ENCODE measurements around the gene SFN. TPM values are rescaled to one million over a fixed set of nuclear protein-coding genes. Genes with fewer than 3 reads are reported as not detected.
"Not testable (repeated sequence)": the region's sequence is repeated elsewhere in the genome, so short reads cannot be mapped to it uniquely, and the experiment has no call there.

Gene SFN
- polyA plus RNA-seq, 1 donor from 2014 or later, result not detected

GRCh38 chr1:26831546-26832248 lies 31.3 kb upstream of the SFN start:
- Mint-ChIP-seq H3K9me3 (no peaks in the 10 kb centered on the region), H3K4me1 (peaks cover 37 to 61% (median 39%) of the 10 kb centered on the region in 3 donors)

GRCh38 chr1:26832249-26832960 lies 30.5 kb upstream of the SFN start:
- H3K27ac Mint-ChIP-seq, result peak overlapping the region; percentile 95 to 99 (median 99)
- peak overlapping the region in 3 of 4 donors; percentile 61 to 76 (median 65) for H3K4me3 Mint-ChIP-seq

More at GRCh38 chr1:26831546-26832248, 31.3 kb upstream of the SFN start:
- H3K27me3 Mint-ChIP-seq, result no peaks in the 10 kb centered on the region
- H3K27ac Mint-ChIP-seq, result peak overlapping the region; percentile 95 to 99 (median 97)
- peak overlapping the region in 2 of 4 donors; percentile 61 to 81 for H3K4me3 Mint-ChIP-seq
- peaks cover 4% of the 10 kb centered on the region for H3K36me3 Mint-ChIP-seq

GRCh38 chr1:26833432-26834405 lies 29.2 kb upstream of the SFN start:
- H3K27me3 Mint-ChIP-seq, result no peaks in the 10 kb centered on the region
- peaks cover 6% of the 10 kb centered on the region for H3K36me3 Mint-ChIP-seq
- H3K4me3 Mint-ChIP-seq, result peak overlapping the region; percentile 65 to 94 (median 78)
- peaks cover 33 to 57% (median 33%) of the 10 kb centered on the region in 3 donors for H3K4me1 Mint-ChIP-seq
- peak overlapping the region; percentile 95 to 99 (median 99) for H3K27ac Mint-ChIP-seq
- H3K9me3 Mint-ChIP-seq, result no peaks in the 10 kb centered on the region

More at GRCh38 chr1:26832249-26832960, 30.5 kb upstream of the SFN start:
- H3K27me3 Mint-ChIP-seq, result no peaks in the 10 kb centered on the region
- H3K4me1 Mint-ChIP-seq, result peaks cover 37 to 60% (median 39%) of the 10 kb centered on the region in 3 donors
- H3K36me3 Mint-ChIP-seq, result peaks cover 4% of the 10 kb centered on the region
- no peaks in the 10 kb centered on the region for H3K9me3 Mint-ChIP-seq

GRCh38 chr1:26837665-26838064 lies 25.3 kb upstream of the SFN start:
- not testable (repeated sequence) for H3K4me3 Mint-ChIP-seq, H3K9me3 Mint-ChIP-seq, H3K36me3 Mint-ChIP-seq, H3K27me3 Mint-ChIP-seq
- Mint-ChIP-seq H3K27ac (peak overlapping the region in 2 of 3 donors; percentile 66 to 96), H3K4me1 (peaks cover 25 to 37% (median 29%) of the 10 kb centered on the region in 3 donors)

GRCh38 chr1:26838474-26839338 lies 24.2 kb upstream of the SFN start:
- H3K27ac Mint-ChIP-seq, result peak overlapping the region; percentile 87 to 96 (median 91)
- H3K36me3 Mint-ChIP-seq, result peaks cover 2% of the 10 kb centered on the region
- H3K4me3 Mint-ChIP-seq, result peak overlapping the region in 3 of 4 donors; percentile 33 to 82 (median 48)
- H3K4me1 Mint-ChIP-seq, result peaks cover 15 to 28% (median 19%) of the 10 kb centered on the region in 3 donors
- H3K9me3 Mint-ChIP-seq, result no peaks in the 10 kb centered on the region
- no peaks in the 10 kb centered on the region for H3K27me3 Mint-ChIP-seq

GRCh38 chr1:26839339-26839722 lies 23.6 kb upstream of the SFN start:
- peaks cover 14 to 22% (median 19%) of the 10 kb centered on the region in 3 donors for H3K4me1 Mint-ChIP-seq
- no peaks in the 10 kb centered on the region for H3K9me3 Mint-ChIP-seq
- H3K27ac Mint-ChIP-seq, result peak overlapping the region; percentile 87 to 96 (median 91)
- no peaks in the 10 kb centered on the region for H3K27me3 Mint-ChIP-seq
- peak overlapping the region in 2 of 4 donors; percentile 33 to 61 for H3K4me3 Mint-ChIP-seq
- peaks cover 3% of the 10 kb centered on the region for H3K36me3 Mint-ChIP-seq

DNA sequence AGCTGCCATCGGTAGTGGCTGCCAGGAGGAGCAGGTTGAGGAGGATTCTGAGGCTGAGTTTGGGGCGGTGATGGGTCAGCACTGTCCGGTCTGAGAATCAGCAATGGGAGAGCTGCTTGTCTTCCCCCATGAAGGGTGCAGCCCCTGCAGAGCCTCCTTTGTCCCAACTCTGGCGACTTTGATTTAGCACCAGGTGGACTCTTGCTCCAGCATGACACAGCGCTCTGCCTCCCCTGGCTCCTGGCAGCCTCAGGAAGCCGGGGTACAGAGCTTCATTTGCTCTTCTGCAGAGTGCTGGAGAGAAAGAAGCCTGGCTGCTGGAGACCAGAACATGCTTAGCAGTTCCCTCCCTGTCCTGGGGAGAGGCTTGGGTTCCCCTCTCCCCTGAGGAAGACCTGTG lies 23.2 kb upstream of the SFN start:
- H3K9me3 Mint-ChIP-seq, result no peaks in the 10 kb centered on the region
- peaks cover 14 to 19% (median 18%) of the 10 kb centered on the region in 3 donors for H3K4me1 Mint-ChIP-seq
- H3K36me3 Mint-ChIP-seq, result peaks cover 3% of the 10 kb centered on the region
- H3K27me3 Mint-ChIP-seq, result no peaks in the 10 kb centered on the region
- H3K4me3 Mint-ChIP-seq, result no peak overlapping the region
- peak overlapping the region; percentile 87 to 96 (median 91) for H3K27ac Mint-ChIP-seq

DNA sequence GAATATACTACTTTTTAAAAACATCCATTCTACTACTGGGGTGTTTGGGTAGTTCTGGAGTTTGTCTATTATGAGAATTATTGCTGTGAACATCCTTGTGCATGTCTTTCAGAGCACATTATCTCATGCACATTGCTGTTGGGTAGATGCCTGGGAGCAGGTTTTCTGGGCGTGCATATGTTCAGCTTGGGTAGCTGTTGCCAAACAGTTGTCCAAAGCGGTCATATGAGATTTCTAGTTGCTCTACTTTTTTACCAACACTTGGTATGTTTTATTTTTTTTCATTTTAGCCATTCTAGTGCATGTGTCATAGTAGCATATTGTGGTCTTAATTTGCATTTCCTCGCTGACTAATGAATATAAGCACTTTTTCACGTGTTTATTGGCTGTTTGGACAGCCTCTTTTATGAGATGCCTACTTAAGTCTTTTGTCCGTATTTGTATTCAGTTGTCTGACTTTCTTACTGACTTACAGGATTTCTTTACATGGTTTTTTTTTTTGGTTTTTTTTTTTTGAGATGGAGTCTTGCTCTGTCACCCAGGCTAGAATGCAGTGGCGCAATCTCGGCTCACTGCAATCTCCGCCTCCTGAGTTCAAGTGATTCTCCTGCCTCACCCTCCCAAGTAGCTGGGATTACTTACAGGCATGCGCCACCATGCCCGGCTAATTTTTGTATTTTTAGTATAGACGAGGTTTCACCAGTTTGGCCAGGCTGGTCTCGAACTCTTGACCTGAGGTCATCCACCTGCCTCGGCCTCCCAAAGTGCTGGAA lies 18.3 kb upstream of the SFN start:
- Mint-ChIP-seq H3K36me3 (peaks cover 3% of the 10 kb centered on the region), H3K27ac (peak overlapping the region in 1 of 3 donors; percentile 78), H3K9me3 (no peaks in the 10 kb centered on the region), H3K27me3 (no peaks in the 10 kb centered on the region), H3K4me3 (no peak overlapping the region), H3K4me1 (peaks cover 0 to 5% (median 0%) of the 10 kb centered on the region in 3 donors)

DNA sequence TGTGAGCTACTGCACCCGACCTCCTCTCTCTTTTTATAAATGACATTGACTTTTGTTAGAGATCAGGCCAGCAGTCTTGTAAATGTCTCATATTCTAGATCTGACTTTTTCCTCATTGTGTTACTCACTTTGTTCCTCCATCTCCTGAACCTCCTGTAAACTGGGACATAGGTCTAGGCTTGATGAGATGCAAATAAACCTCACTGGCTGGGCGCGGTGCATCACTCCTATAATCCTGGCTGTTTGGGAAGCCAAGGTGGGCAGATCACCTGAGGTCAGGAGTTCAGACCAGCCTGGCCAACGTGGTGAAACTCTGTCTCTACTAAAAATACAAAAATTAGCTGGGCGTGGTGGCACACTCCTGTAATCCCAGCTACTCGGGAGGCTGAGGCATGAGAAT lies 15.1 kb upstream of the SFN start:
- H3K4me1 Mint-ChIP-seq, H3K27me3 Mint-ChIP-seq, H3K36me3 Mint-ChIP-seq, H3K4me3 Mint-ChIP-seq, H3K9me3 Mint-ChIP-seq: not testable (repeated sequence)
- peak overlapping the region in 1 of 3 donors; percentile 51 for H3K27ac Mint-ChIP-seq

DNA sequence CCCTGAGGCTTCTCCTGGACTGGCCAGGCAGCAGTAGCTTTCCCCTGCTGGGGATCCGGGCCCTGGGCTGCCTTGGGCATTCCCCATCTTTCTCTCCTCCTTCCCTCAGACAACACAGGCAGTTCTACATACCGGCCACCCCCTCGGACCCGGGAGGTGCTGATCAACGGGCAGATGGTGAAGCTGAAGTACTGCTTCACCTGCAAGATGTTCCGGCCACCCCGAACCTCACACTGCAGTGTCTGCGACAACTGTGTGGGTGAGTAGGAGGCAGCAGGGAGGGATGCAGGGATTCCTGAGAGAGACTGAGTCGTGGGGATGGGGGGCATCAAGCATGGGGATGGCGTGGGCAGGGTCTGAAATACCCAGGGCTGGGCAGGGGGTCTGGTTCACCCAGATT lies 14.4 kb upstream of the SFN start:
- Mint-ChIP-seq H3K9me3 (no peaks in the 10 kb centered on the region), H3K27ac (peak overlapping the region in 1 of 3 donors; percentile 39), H3K27me3 (no peaks in the 10 kb centered on the region), H3K4me1 (peaks cover 0 to 5% (median 3%) of the 10 kb centered on the region in 3 donors), H3K4me3 (no peak overlapping the region), H3K36me3 (peaks cover 3% of the 10 kb centered on the region)

- Mint-ChIP-seq H3K36me3 (peaks cover 1% of the 10 kb centered on the region), H3K4me3 (no peak overlapping the region), H3K27ac (no peak overlapping the region), H3K27me3 (no peaks in the 10 kb centered on the region), H3K9me3 (no peaks in the 10 kb centered on the region), H3K4me1 (peaks cover 0 to 5% (median 3%) of the 10 kb centered on the region in 3 donors)
Measured at GRCh38 chr1:26848941-26849774, 13.8 kb upstream of the SFN start.

GRCh38 chr1:26851106-26851684 lies 11.8 kb upstream of the SFN start:
- H3K4me1 Mint-ChIP-seq, result peaks cover 0 to 5% (median 3%) of the 10 kb centered on the region in 3 donors
- peak overlapping the region in 1 of 3 donors; percentile 30 for H3K27ac Mint-ChIP-seq
- H3K36me3 Mint-ChIP-seq, result peaks cover 7% of the 10 kb centered on the region
- no peaks in the 10 kb centered on the region for H3K9me3 Mint-ChIP-seq
- H3K27me3 Mint-ChIP-seq, result no peaks in the 10 kb centered on the region
- no peak overlapping the region for H3K4me3 Mint-ChIP-seq
